GM12878 (cell line): ENCODE data around the gene OGFRL1. TPM values are rescaled to one million over a fixed set of nuclear protein-coding genes. Genes with fewer than 3 reads are reported as not detected.

Experiments used
- ATAC-seq: fragments of 200-7000 bp; cut with Tn5 transposase; 3 replicates; pipeline ENCODE4 v1.9.1; 2020; ENCODE audit warnings: mild to moderate bottlenecking, moderate library complexity
- BruUV-seq: library from RNA; stranded (reverse); fragments of 400-500 nt; replicated peaks from 2 replicates; lab custom pipeline; 2021; lab: Mats Ljungman, UMichigan
- CTCF ChIA-PET: fragments of 300-600 bp; sonication (Branson Sonifier 250); formaldehyde crosslinking; extraction: SDS; loops from one replicate; lab custom pipeline; 2021; ENCODE audit warnings: inconsistent platforms; lab: Yijun Ruan, JAX
- POLR2A ChIA-PET: fragments of 350-600 bp; formaldehyde crosslinking; extraction: SDS; loops from one replicate; lab custom pipeline; 2021; ENCODE audit warnings: inconsistent platforms; lab: Charles Lee
- RAD21 ChIA-PET: fragments of 300-600 bp; sonication (Branson Sonifier 250); formaldehyde crosslinking; loops from one replicate; lab custom pipeline; 2023; ENCODE audit warnings: antibody characterized with exemption; ENCODE audit not compliant: unreplicated experiment; lab: Charles Lee
- SMC1A ChIA-PET: fragments of 300-600 bp; sonication (Branson Sonifier 250); formaldehyde crosslinking; loops from one replicate; lab custom pipeline; 2023; ENCODE audit not compliant: unreplicated experiment, uncharacterized antibody; lab: Charles Lee
- DNase-seq: peaks from one replicate; pipeline ENCODE4 v3.0.0-alpha.2; 2011; ENCODE audit warnings: low read depth, low spot score
- FAIRE-seq: peaks from 3 replicates; lab custom pipeline; 2011; peaks lifted over from hg19 to GRCh38; lab: Jason Lieb, UNC
- H2AFZ ChIP-seq: 2 replicates; pipeline ENCODE4 v1.6.0; 2011; ENCODE audit warnings: low read depth, low read length, control low read depth; ENCODE audit not compliant: control insufficient read depth
- H3K27ac ChIP-seq: 2 replicates; pipeline ENCODE4 v1.5.1; 2011; ENCODE audit warnings: control low read depth; ENCODE audit not compliant: control insufficient read depth, insufficient read depth
- H3K27me3 ChIP-seq, 2 experiments: replicated peaks in 1 of 2; 2 replicates each; pipeline versions ENCODE4 v1.6.0 to v1.6.1; 2011; ENCODE audit warnings: low read length in 1 of 2; ENCODE audit not compliant: control insufficient read depth in 2 of 2, insufficient read depth in 2 of 2
- H3K36me3 ChIP-seq, 2 experiments: 2 replicates each; pipeline ENCODE4 v1.5.1; 2011; ENCODE audit warnings: low read length in 1 of 2; ENCODE audit not compliant: control insufficient read depth in 2 of 2, insufficient read depth in 2 of 2
- H3K4me1 ChIP-seq: 2 replicates; pipeline ENCODE4 v1.6.1; 2011; ENCODE audit warnings: mild to moderate bottlenecking, low read length, moderate library complexity, mixed read lengths; ENCODE audit not compliant: control insufficient read depth, insufficient read depth
- H3K4me2 ChIP-seq: 2 replicates; pipeline ENCODE4 v1.6.0; 2011; ENCODE audit warnings: control low read depth; ENCODE audit not compliant: control insufficient read depth, insufficient read depth
- H3K4me3 ChIP-seq: fragments of 200-600 bp; sonication (generic); 2 replicates; pipeline ENCODE4 v1.5.1; 2016
- H3K79me2 ChIP-seq: 2 replicates; pipeline ENCODE4 v1.6.0; 2011; ENCODE audit warnings: low read length; ENCODE audit not compliant: control insufficient read depth, insufficient read depth
- H3K9ac ChIP-seq: 2 replicates; pipeline ENCODE4 v1.8.0; 2011; ENCODE audit warnings: low read length, control low read depth, mixed read lengths; ENCODE audit not compliant: control insufficient read depth, insufficient read depth
- H3K9me3 ChIP-seq: replicated peaks from 3 replicates; pipeline ENCODE4 v1.5.1; 2011; ENCODE audit warnings: mild to moderate bottlenecking, low read length; ENCODE audit not compliant: control insufficient read depth, insufficient read depth
- H4K20me1 ChIP-seq: 2 replicates; pipeline ENCODE4 v1.6.0; 2011; ENCODE audit not compliant: control insufficient read depth, insufficient read depth
- CHD1 ChIP-seq: IDR thresholded peaks from 2 replicates; pipeline ENCODE4 v1.6.1; 2012; ENCODE audit warnings: low read depth, low read length, improper control_type of control experiment
- CHD2 ChIP-seq: IDR thresholded peaks from 2 replicates; pipeline ENCODE4 v1.6.1; 2011; ENCODE audit warnings: low read depth, low read length, improper control_type of control experiment, borderline replicate concordance
- ESRRA ChIP-seq: IDR thresholded peaks from 2 replicates; pipeline ENCODE4 v1.6.1; 2012; ENCODE audit warnings: mild to moderate bottlenecking, low read length, improper control_type of control experiment
- LARP7 ChIP-seq: fragments of 450-650 bp; IDR thresholded peaks from 2 replicates; pipeline ENCODE4 v1.6.1; 2017; ENCODE audit warnings: mild to moderate bottlenecking
- POLR2A ChIP-seq: IDR thresholded peaks from 2 replicates; pipeline ENCODE4 v1.6.1; 2011; ENCODE audit warnings: low read depth, mild to moderate bottlenecking, low read length
- SUPT20H ChIP-seq: IDR thresholded peaks from 2 replicates; pipeline ENCODE4 v1.6.1; 2011; ENCODE audit warnings: low read depth, mild to moderate bottlenecking, low read length, moderate library complexity, borderline replicate concordance; ENCODE audit not compliant: control insufficient read depth
- TCF7 ChIP-seq: IDR thresholded peaks from 2 replicates; pipeline ENCODE4 v1.6.1; 2014; ENCODE audit warnings: antibody characterized with exemption, borderline replicate concordance
- WGBS: methylation state at CpG from one replicate; pipeline ENCODE4 v1.1.6; 2016; ENCODE audit warnings: low lambda C conversion rate; ENCODE audit not compliant: insufficient replicate concordance, insufficient coverage; ENCODE audit errors: missing lambda C conversion rate; 5-methylcytosine and 5-hydroxymethylcytosine counted together
- in situ Hi-C: fragments of 300-500 bp; cut with MboI; formaldehyde crosslinking; loops from 9 replicates; pipeline ENCODE4 v1.14.3; 2018; ENCODE audit warnings: mixed read lengths
- intact Hi-C: fragments of 100-400 bp; cut with micrococcal nuclease; formaldehyde crosslinking; loops from one replicate; pipeline ENCODE4 v1.14.2; 2022; ENCODE audit not compliant: unreplicated experiment
- polyA plus RNA-seq, 11 experiments: library from polyadenylated mRNA; depleted of rRNA in 4 of 11; unstranded in 6 of 11; stranded (reverse) in 5 of 11; fragments of >200 nt; fragmentation: Nextera tagmentation in 4 of 11; fragmentation: Illumina TruSeq in 1 of 11; extraction: Ambion mirVana in 4 of 11; extraction: Trizol in 1 of 11; gene quantifications; 1 replicate in 1 of 11; 2 replicates in 10 of 11; pipeline versions ENCODE4 v1.2.1 to v1.2.3, GENCODE V29; 2011 to 2016; ENCODE audit warnings: inconsistent platforms in 2 of 11, missing spikeins in 2 of 11, low read depth in 1 of 11
- total RNA-seq, 4 experiments: library from RNA; depleted of rRNA in 3 of 4; stranded (reverse); fragments of >200 nt in 3 of 4; fragmentation: Illumina TruSeq in 1 of 4; extraction: Trizol in 1 of 4; gene quantifications; 2 replicates each; pipeline versions ENCODE4 v1.2.1 to v1.2.3, GENCODE V29; 2013 to 2021
- TF ChIP-seq, protein P1 (sequence below): fragments of 150-350 bp; IDR thresholded peaks from 2 replicates; pipeline ENCODE4 v1.6.1; 2014; ENCODE audit warnings: mild to moderate bottlenecking, low read depth, low read length
- TF ChIP-seq, protein P2 (sequence below): IDR thresholded peaks from 2 replicates; pipeline ENCODE4 v1.6.1; 2011; ENCODE audit warnings: low read depth, mild to moderate bottlenecking, low read length, moderate library complexity, borderline replicate concordance; ENCODE audit errors: extremely low read depth
- TF ChIP-seq, protein P3 (sequence below): fragments of 450-650 bp; IDR thresholded peaks from 2 replicates; pipeline ENCODE4 v1.6.1; 2018; ENCODE audit warnings: mild to moderate bottlenecking, low read depth, moderate library complexity; ENCODE audit not compliant: partially characterized antibody
- TF ChIP-seq, protein P4 (sequence below): IDR thresholded peaks from 2 replicates; pipeline ENCODE4 v1.6.1; 2011; ENCODE audit warnings: low read depth, low read length, improper control_type of control experiment, borderline replicate concordance
- TF ChIP-seq, protein P5 (sequence below): fragments of 450-650 bp; IDR thresholded peaks from 2 replicates; pipeline ENCODE4 v1.6.1; 2017; ENCODE audit warnings: borderline replicate concordance

The OGFRL1 gene
- total and polyA plus RNA-seq, 10 of the 15 experiments (the other 5 are each of a cell fraction or from before 2014, with no cell fraction given), result 0.24 to 5.8 (median 2.3) TPM

DNA sequence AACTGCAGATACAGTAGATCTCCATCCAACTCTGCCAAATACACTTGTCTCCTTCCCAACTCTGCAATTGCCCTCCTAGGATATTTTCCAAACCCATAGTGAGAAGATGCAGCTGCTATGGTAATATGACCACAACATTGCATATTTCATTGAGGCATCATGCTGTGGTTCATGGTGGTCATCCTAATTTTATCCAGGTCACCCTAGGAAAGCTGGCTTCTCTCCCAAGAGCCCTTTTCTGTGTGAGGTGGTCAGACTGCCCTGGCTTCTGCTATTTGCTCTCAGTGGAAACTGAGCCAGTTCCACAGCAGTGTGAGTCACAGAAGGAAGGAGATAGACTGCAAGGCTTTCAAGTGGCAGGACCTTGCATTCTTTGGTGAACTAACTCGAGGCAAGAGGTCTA is 5.5 kb downstream of the OGFRL1 start:
- Histone ChIP-seq H3K27me3 (no peaks in the 10 kb centered on the region), H3K4me2 (no peak overlapping the region), H3K9ac (no peak overlapping the region), H3K9me3 (no peaks in the 10 kb centered on the region), H3K36me3 (peaks cover 0 to 6% of the 10 kb centered on the region in 2 experiments; a peak in 1 of 4 replicates), H2AFZ (no peak overlapping the region)
- intact Hi-C loops, result no loop called here
- CTCF ChIA-PET, result no interaction called here
- no TSS peak for BruUV-seq
- TF ChIP-seq, protein P1, sequence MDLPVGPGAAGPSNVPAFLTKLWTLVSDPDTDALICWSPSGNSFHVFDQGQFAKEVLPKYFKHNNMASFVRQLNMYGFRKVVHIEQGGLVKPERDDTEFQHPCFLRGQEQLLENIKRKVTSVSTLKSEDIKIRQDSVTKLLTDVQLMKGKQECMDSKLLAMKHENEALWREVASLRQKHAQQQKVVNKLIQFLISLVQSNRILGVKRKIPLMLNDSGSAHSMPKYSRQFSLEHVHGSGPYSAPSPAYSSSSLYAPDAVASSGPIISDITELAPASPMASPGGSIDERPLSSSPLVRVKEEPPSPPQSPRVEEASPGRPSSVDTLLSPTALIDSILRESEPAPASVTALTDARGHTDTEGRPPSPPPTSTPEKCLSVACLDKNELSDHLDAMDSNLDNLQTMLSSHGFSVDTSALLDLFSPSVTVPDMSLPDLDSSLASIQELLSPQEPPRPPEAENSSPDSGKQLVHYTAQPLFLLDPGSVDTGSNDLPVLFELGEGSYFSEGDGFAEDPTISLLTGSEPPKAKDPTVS, result no peak
- TF ChIP-seq SUPT20H (no peak), ESRRA (no peak), LARP7 (no peak), TCF7 (no peak), POLR2A (no peak), CHD2 (no peak), CHD1 (no peak)
- TF ChIP-seq, protein P2, sequence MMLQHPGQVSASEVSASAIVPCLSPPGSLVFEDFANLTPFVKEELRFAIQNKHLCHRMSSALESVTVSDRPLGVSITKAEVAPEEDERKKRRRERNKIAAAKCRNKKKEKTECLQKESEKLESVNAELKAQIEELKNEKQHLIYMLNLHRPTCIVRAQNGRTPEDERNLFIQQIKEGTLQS, result no peak
- TF ChIP-seq, protein P3, sequence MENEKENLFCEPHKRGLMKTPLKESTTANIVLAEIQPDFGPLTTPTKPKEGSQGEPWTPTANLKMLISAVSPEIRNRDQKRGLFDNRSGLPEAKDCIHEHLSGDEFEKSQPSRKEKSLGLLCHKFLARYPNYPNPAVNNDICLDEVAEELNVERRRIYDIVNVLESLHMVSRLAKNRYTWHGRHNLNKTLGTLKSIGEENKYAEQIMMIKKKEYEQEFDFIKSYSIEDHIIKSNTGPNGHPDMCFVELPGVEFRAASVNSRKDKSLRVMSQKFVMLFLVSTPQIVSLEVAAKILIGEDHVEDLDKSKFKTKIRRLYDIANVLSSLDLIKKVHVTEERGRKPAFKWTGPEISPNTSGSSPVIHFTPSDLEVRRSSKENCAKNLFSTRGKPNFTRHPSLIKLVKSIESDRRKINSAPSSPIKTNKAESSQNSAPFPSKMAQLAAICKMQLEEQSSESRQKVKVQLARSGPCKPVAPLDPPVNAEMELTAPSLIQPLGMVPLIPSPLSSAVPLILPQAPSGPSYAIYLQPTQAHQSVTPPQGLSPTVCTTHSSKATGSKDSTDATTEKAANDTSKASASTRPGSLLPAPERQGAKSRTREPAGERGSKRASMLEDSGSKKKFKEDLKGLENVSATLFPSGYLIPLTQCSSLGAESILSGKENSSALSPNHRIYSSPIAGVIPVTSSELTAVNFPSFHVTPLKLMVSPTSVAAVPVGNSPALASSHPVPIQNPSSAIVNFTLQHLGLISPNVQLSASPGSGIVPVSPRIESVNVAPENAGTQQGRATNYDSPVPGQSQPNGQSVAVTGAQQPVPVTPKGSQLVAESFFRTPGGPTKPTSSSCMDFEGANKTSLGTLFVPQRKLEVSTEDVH, result no peak
- TF ChIP-seq, protein P4, sequence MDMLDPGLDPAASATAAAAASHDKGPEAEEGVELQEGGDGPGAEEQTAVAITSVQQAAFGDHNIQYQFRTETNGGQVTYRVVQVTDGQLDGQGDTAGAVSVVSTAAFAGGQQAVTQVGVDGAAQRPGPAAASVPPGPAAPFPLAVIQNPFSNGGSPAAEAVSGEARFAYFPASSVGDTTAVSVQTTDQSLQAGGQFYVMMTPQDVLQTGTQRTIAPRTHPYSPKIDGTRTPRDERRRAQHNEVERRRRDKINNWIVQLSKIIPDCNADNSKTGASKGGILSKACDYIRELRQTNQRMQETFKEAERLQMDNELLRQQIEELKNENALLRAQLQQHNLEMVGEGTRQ, result no peak
- TF ChIP-seq, protein P5, sequence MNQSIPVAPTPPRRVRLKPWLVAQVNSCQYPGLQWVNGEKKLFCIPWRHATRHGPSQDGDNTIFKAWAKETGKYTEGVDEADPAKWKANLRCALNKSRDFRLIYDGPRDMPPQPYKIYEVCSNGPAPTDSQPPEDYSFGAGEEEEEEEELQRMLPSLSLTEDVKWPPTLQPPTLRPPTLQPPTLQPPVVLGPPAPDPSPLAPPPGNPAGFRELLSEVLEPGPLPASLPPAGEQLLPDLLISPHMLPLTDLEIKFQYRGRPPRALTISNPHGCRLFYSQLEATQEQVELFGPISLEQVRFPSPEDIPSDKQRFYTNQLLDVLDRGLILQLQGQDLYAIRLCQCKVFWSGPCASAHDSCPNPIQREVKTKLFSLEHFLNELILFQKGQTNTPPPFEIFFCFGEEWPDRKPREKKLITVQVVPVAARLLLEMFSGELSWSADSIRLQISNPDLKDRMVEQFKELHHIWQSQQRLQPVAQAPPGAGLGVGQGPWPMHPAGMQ, result no peak
- TF ChIP-seq, all 136 proteins: peak for 0
- Histone ChIP-seq H3K4me3 (no peak overlapping the region), H4K20me1 (no peaks in the 10 kb centered on the region), H3K27ac (no peak overlapping the region), H3K79me2 (peaks cover 4% of the 10 kb centered on the region), H3K4me1 (no peaks in the 10 kb centered on the region)
- FAIRE-seq (no peak), DNase-seq (no peak), ATAC-seq (no peak)
- ChIA-PET POLR2A (no interaction called here), SMC1A (interaction anchor here (2.4 kb wide), 1 partner anchor 46 kb away, joined by 5 read pairs; no protein-coding TSS in a partner anchor), RAD21 (interaction anchor here (0.6 kb wide), 1 partner anchor 880 kb away, joined by 3 read pairs; no protein-coding TSS in a partner anchor)
- WGBS, result 0% methylated on average over 1 of the region's 1 CpG
- in situ Hi-C loops, result no loop called here
